K562 (cell line): ENCODE measurements around the gene TBC1D2. TPM values are rescaled to one million over a fixed set of nuclear protein-coding genes. Genes with fewer than 3 reads are reported as not detected.

Source experiments
- ATAC-seq: fragments of 200-7000 bp; cut with Tn5 transposase; 3 replicates; pipeline ENCODE4 v1.9.1; 2020; ENCODE audit warnings: moderate library complexity
- BruUV-seq: library from RNA; stranded (reverse); fragments of 400-500 nt; replicated peaks from 2 replicates; lab custom pipeline; 2021; lab: Mats Ljungman, UMichigan
- CTCF ChIA-PET: fragments of 300-600 bp; formaldehyde crosslinking; extraction: SDS; loops from one replicate; lab custom pipeline; 2021; ENCODE audit warnings: low intra/inter-chr PET ratio; lab: Yijun Ruan, JAX
- POLR2A ChIA-PET: fragments of 300-600, 350-650 bp; sonication (Branson Sonifier 250); formaldehyde crosslinking; extraction: SDS; loops from one replicate; lab custom pipeline; 2021; ENCODE audit warnings: antibody characterized with exemption, inconsistent platforms; lab: Yijun Ruan, JAX
- DNase-seq, 4 experiments: peaks; one replicate each; pipeline versions ENCODE4 v3.0.0 to v3.0.0-alpha.2; 2011 to 2018; ENCODE audit warnings: low spot score in 3 of 4, mixed read lengths in 3 of 4; ENCODE audit errors: extremely low read depth in 1 of 4
- FAIRE-seq: peaks from 2 replicates; lab custom pipeline; 2011; peaks lifted over from hg19 to GRCh38; lab: Jason Lieb, UNC
- H2AFZ ChIP-seq: 2 replicates; pipeline ENCODE4 v1.6.0; 2011; ENCODE audit warnings: low read depth, low read length, control low read depth, inconsistent platforms
- H3K27ac ChIP-seq: fragments of 200-600 bp; 3 replicates; pipeline ENCODE4 v1.8.0; 2011; ENCODE audit warnings: low read depth, mild to moderate bottlenecking, control low read depth, inconsistent platforms, low read length, moderate library complexity, mixed read lengths; ENCODE audit errors: extremely low read depth
- H3K27me3 ChIP-seq, 2 experiments: fragments of 300-600 bp in 1 of 2; 2 replicates in 1 of 2; 3 replicates in 1 of 2; pipeline versions ENCODE4 v1.6.0 to v1.8.0; 2011; ENCODE audit warnings: inconsistent platforms in 2 of 2, low read length in 2 of 2, mild to moderate bottlenecking in 1 of 2, mixed read lengths in 1 of 2, moderate library complexity in 1 of 2; ENCODE audit not compliant: control insufficient read depth in 2 of 2, insufficient read depth in 2 of 2
- H3K36me3 ChIP-seq: fragments of 300-600 bp; 3 replicates; pipeline ENCODE4 v1.8.0; 2011; ENCODE audit warnings: mild to moderate bottlenecking, low read length, inconsistent platforms; ENCODE audit not compliant: control insufficient read depth, insufficient read depth
- H3K4me1 ChIP-seq, 2 experiments: fragments of 200-600 bp in 1 of 2; replicated peaks in 1 of 2; 2 replicates in 1 of 2; 3 replicates in 1 of 2; pipeline versions ENCODE4 v1.5.1 to v1.8.0; 2011; ENCODE audit warnings: inconsistent platforms in 2 of 2, low read length in 2 of 2, mild to moderate bottlenecking in 1 of 2, mixed read lengths in 1 of 2, moderate library complexity in 1 of 2; ENCODE audit not compliant: control insufficient read depth in 2 of 2, insufficient read depth in 2 of 2
- H3K4me2 ChIP-seq: 2 replicates; pipeline ENCODE4 v1.6.1; 2011; ENCODE audit warnings: low read length, control low read depth, inconsistent platforms, mixed read lengths; ENCODE audit not compliant: insufficient read depth
- H3K4me3 ChIP-seq: fragments of 200-600 bp; sonication (generic), shearing (Covaris generic); 2 replicates; pipeline ENCODE4 v1.5.1; 2016; ENCODE audit warnings: control low read depth, inconsistent platforms
- H3K79me2 ChIP-seq: fragments of 200-600 bp; 3 replicates; pipeline ENCODE4 v1.8.0; 2011; ENCODE audit warnings: low read length, inconsistent platforms; ENCODE audit not compliant: control insufficient read depth, insufficient read depth
- H3K9ac ChIP-seq, 2 experiments: 2 replicates each; pipeline versions ENCODE4 v1.6.0 to v1.6.1; 2011; ENCODE audit warnings: low read depth in 2 of 2, low read length in 2 of 2, control low read depth in 1 of 2, inconsistent platforms in 1 of 2, mild to moderate bottlenecking in 1 of 2, mixed read lengths in 1 of 2; ENCODE audit not compliant: insufficient read depth in 1 of 2
- H3K9me1 ChIP-seq: one replicate; pipeline ENCODE4 v1.6.0; 2011; ENCODE audit warnings: inconsistent platforms, mild to moderate bottlenecking, low read length, moderate library complexity; ENCODE audit not compliant: control insufficient read depth, insufficient read depth
- H3K9me3 ChIP-seq: replicated peaks from 2 replicates; pipeline ENCODE4 v1.5.1; 2011; ENCODE audit warnings: low read depth, low read length, inconsistent platforms; ENCODE audit not compliant: control insufficient read depth, insufficient read depth
- H4K20me1 ChIP-seq: replicated peaks from 2 replicates; pipeline ENCODE4 v1.6.1; 2011; ENCODE audit warnings: low read length, inconsistent platforms, mixed read lengths; ENCODE audit not compliant: control insufficient read depth, insufficient read depth
- EWSR1 ChIP-seq: fragments of 450-650 bp; IDR thresholded peaks from 2 replicates; pipeline ENCODE4 v1.6.1; 2018; ENCODE audit warnings: borderline replicate concordance, mild to moderate bottlenecking, low read depth, moderate library complexity; ENCODE audit not compliant: partially characterized antibody
- FOXM1 ChIP-seq, 2 experiments: fragments of 450-650 bp in 1 of 2; sonication (generic) in 1 of 2; formaldehyde crosslinking in 1 of 2; IDR thresholded peaks; 2 replicates each; pipeline versions ENCODE4 v1.6.1 to v1.9.0; 2017 to 2022; ENCODE audit warnings: low read depth in 2 of 2, mild to moderate bottlenecking in 2 of 2, missing genetic modification reagents in 1 of 2, moderate library complexity in 1 of 2
- MGA ChIP-seq: fragments of 450-650 bp; IDR thresholded peaks from 2 replicates; pipeline ENCODE4 v1.6.1; 2016; ENCODE audit warnings: mild to moderate bottlenecking, moderate library complexity
- NFYB ChIP-seq: IDR thresholded peaks from 2 replicates; pipeline ENCODE4 v1.6.1; 2011; ENCODE audit warnings: mild to moderate bottlenecking, moderate library complexity; ENCODE audit not compliant: insufficient read length; ENCODE audit errors: extremely low read depth
- NR4A1 ChIP-seq, 2 experiments: fragments of 250-450 bp in 1 of 2; fragments of 450-650 bp in 1 of 2; sonication (Bioruptor Pico) in 1 of 2; IDR thresholded peaks; 2 replicates each; pipeline versions ENCODE4 v1.4.0 to v1.6.1; 2016 to 2020; ENCODE audit warnings: mild to moderate bottlenecking in 2 of 2, missing compliant biosample characterization in 1 of 2, missing genetic modification characterization in 1 of 2, moderate library complexity in 1 of 2
- POLR3G ChIP-seq: IDR thresholded peaks from 2 replicates; pipeline ENCODE4 v1.6.1; 2011; ENCODE audit not compliant: insufficient read length, insufficient replicate concordance; ENCODE audit errors: extremely low read depth
- SMARCA4 ChIP-seq: fragments of 450-650 bp; IDR thresholded peaks from 2 replicates; pipeline ENCODE4 v1.6.1; 2016
- SP1 ChIP-seq: sonication (generic); formaldehyde crosslinking; IDR thresholded peaks from 2 replicates; pipeline ENCODE4 v1.8.1; 2022; ENCODE audit warnings: mild to moderate bottlenecking, missing genetic modification reagents
- ZNF830 ChIP-seq: fragments of 250-450 bp; sonication (Bioruptor Pico); IDR thresholded peaks from 2 replicates; pipeline ENCODE4 v1.5.0; 2021; ENCODE audit warnings: mild to moderate bottlenecking
- WGBS: fragments of 100-300 bp; shearing (Covaris generic); methylation state at CpG from one replicate; pipeline ENCODE4 v1.1.6; 2016; ENCODE audit warnings: low coverage, mixed read lengths; ENCODE audit not compliant: insufficient coverage; ENCODE audit errors: missing lambda C conversion rate; 5-methylcytosine and 5-hydroxymethylcytosine counted together
- in situ Hi-C: fragments of 300-500 bp; cut with MboI; formaldehyde crosslinking; loops from 4 replicates; pipeline ENCODE4 v1.15.0; 2018; ENCODE audit warnings: inconsistent platforms, mixed read lengths
- intact Hi-C: fragments of 100-400 bp; cut with micrococcal nuclease; formaldehyde crosslinking; loops from 2 replicates; pipeline ENCODE4 v1.14.2; 2022
- polyA plus RNA-seq, 8 experiments: library from polyadenylated mRNA; depleted of rRNA in 4 of 8; stranded (reverse) in 5 of 8; unstranded in 3 of 8; fragments of >200 nt; fragmentation: Nextera tagmentation in 2 of 8; fragmentation: Illumina TruSeq in 1 of 8; extraction: Ambion mirVana in 2 of 8; extraction: Trizol in 1 of 8; gene quantifications; 2 replicates each; pipeline versions ENCODE4 v1.2.1 to v1.2.3, GENCODE V29; 2011 to 2014; ENCODE audit warnings: inconsistent platforms in 1 of 8, missing spikeins in 1 of 8
- total RNA-seq, 7 experiments: library from RNA; depleted of rRNA in 6 of 7; stranded (reverse); fragments of >200 nt in 6 of 7; fragmentation: Illumina TruSeq in 2 of 7; extraction: Trizol in 2 of 7; gene quantifications; 2 replicates each; pipeline versions ENCODE4 v1.2.1 to v1.2.3, GENCODE V29; 2011 to 2021; ENCODE audit warnings: low replicate concordance in 1 of 7

TBC1D2 gene
- total and polyA plus RNA-seq, 9 of the 15 experiments (the other 6 are each of a cell fraction or from before 2014, with no cell fraction given), result 0.10 to 7.0 (median 2.5) TPM

GRCh38 chr9:98271479-98271878, 16.0 kb upstream of the TBC1D2 start:
- intact Hi-C loops (no loop called here), in situ Hi-C loops (loop anchor here (25.0 kb wide), 1 partner anchor 359 kb away; the partner anchor contains the start of gene TRMO)
- FAIRE-seq, result peak; percentile 65
- peak; percentile 59 to 73 (median 68) for DNase-seq
- no TSS peak for BruUV-seq
- no peaks in the 10 kb centered on the region for H4K20me1 ChIP-seq
- no peaks in the 10 kb centered on the region for H3K27me3 ChIP-seq
- H2AFZ ChIP-seq, result peak overlapping the region; percentile 87
- no peaks in the 10 kb centered on the region for H3K79me2 ChIP-seq
- H3K9me1 ChIP-seq, result no peaks in the 10 kb centered on the region
- H3K4me1 ChIP-seq, result peaks cover 0 to 10% of the 10 kb centered on the region in 2 experiments; a peak in 3 of 5 replicates
- no peaks in the 10 kb centered on the region for H3K9me3 ChIP-seq
- H3K36me3 ChIP-seq, result no peaks in the 10 kb centered on the region
- no peak overlapping the region for H3K4me2 ChIP-seq
- ATAC-seq, result peak; percentile 94
- ChIA-PET POLR2A (interaction anchor here (0.6 to 1.2 kb wide), 6 partner anchors 8 to 333 kb away, joined by 3 to 5 read pairs (median 4); partner anchors contain the start of gene TBC1D2), CTCF (no interaction called here)
- 15% methylated on average over 3 of the region's 3 CpGs for WGBS
- no peak overlapping the region for H3K27ac ChIP-seq
- H3K4me3 ChIP-seq, result no peak overlapping the region
- H3K9ac ChIP-seq, result no peak overlapping the region
- no peak for TF ChIP-seq SMARCA4
- TF ChIP-seq NFYB, result peak; percentile 54
- peak; percentile 21; the same call in 1 of the 2 replicates for TF ChIP-seq FOXM1 (IDR thresholded peaks at IDR 0.05; ENCODE audit: low read depth)
- TF ChIP-seq FOXM1 (CRISPR knock-in tag; IDR thresholded peaks at IDR 0.05; ENCODE audit: low read depth), result no peak
- TF ChIP-seq POLR3G, result no peak
- no peak for TF ChIP-seq ZNF830 (CRISPR knock-in tag)
- no peak for TF ChIP-seq NR4A1 (CRISPR knock-in tag; IDR thresholded peaks at IDR 0.05)
- no peak for TF ChIP-seq NR4A1 (tag; IDR thresholded peaks at IDR 0.05)
- peak; percentile 76 for TF ChIP-seq MGA
- TF ChIP-seq EWSR1, result no peak
- no peak for TF ChIP-seq SP1 (CRISPR knock-in tag)
